ENCODE measurements around the gene GABARAPL2.
A peak's percentile ranks its signal among the peaks of the same experiment; 100 is the strongest.
"Not testable (repeated sequence)": the region's sequence is repeated elsewhere in the genome, so short reads cannot be mapped to it uniquely, and the experiment has no call there.

The GABARAPL2 gene

DNA sequence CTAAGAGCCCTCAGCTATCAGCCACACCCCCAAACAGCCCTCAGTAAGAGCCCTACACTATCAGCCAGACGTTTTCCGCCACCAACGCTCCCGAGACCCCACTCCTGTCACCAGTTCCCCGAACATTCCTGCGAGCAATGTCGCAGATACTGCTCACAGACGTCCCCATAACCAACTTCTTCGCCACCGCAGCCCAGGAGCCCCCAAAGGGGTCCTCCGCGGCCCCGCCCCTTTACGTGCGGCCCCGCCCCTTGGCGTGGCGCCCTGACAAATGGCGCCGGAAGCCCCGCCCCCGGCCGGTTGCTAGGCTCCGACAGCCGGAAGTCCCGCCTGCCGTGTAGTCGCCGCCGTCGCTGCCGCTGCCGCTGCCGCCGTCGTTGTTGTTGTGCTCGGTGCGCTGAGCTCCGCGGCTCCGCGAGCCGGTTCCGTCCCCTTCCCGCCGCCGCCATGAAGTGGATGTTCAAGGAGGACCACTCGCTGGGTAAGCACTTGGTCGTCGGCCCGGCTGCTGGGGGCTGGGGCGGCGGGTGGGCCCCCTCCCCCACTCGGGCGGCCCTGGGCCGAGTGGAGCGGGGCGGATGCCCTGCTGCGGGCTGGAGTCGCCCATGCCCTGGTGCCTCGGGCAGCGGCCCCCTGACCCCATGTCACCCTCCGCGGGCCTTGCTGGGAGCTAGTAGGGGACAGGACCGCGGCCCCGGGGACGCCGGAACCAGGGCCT, at the start of gene GABARAPL2:
Gene GABARAPL2, plus strand, starts transcription at position 340 of the 718 bp plus-strand sequence. Its CDS starts 108 bp downstream, at position 448.
- peak; percentile 81 to 86 (median 82) for DNase-seq (ENCODE audit: low read depth in 3 of 3)

DNA sequence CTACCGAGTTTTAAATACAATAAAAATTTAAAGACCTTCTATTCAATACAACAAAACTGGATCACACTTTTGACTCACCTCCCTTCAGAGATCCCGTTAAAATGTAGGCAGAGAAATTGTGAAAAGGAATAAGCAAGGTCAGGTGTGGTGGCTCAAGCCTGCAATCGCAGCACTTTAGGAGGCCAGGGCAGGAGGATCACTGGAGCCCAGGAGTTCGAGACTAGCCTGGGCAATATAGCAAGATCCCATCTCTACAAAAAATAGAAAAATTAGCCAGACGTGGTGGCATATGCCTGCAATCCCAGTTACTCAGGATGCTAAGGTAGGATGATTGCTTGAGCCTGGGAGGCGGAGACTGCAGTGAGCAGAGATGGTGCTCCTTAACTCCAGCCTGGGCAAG, 47.0 kb upstream of the GABARAPL2 start:
- no peak for DNase-seq (ENCODE audit: low read depth in 3 of 3)

- no peak for DNase-seq (ENCODE audit: low read depth in 3 of 3)
These were observed 40.0 kb upstream of the GABARAPL2 start for GRCh38 chr16:75526032-75526790.

GRCh38 chr16:75527825-75528299, 38.3 kb upstream of the GABARAPL2 start:
- no peak for DNase-seq (ENCODE audit: low read depth in 3 of 3)

DNA sequence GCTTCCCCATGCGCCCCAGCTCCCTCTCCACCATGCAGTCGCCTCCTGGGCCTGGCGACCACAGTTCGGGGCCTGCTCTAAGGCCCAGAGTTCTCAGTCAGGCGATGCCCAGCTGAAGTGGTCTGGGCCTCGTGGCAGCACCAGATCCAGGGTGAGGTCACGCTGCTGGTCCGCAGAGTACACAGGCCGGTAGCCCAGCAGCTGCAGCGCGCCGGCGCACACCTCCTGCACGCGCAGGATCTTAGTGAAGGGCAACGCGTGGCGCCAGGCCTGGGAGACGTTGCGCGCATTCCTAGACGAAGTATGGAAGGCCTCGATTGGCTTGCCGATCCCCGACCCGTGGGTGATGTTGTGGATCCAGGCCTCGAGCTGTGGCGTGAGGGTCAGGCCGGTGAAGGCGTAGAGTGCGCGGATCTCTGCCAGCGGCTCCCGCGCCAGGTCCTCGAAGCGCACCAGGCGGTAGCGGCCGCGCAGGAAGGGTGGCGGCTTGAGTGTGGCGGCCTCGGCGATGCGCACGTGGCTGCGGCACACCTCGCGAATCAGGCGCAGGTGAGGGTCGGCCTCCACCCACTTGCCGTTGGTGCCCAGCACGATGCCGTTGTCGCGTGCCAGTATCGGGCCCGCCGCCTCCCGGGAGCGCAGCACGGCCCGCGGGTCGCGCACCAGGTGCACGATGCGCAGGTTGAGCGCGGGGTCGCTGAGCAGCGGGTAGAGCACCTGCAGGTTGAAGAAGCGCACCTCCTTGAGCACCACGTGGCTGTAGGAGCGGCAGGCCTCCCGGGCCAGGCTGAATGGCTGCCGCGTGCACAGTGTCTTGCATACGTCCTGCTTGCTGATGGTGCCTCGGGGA, 36.9 kb upstream of the GABARAPL2 start:
- no peak for DNase-seq (ENCODE audit: low read depth in 3 of 3)

DNA sequence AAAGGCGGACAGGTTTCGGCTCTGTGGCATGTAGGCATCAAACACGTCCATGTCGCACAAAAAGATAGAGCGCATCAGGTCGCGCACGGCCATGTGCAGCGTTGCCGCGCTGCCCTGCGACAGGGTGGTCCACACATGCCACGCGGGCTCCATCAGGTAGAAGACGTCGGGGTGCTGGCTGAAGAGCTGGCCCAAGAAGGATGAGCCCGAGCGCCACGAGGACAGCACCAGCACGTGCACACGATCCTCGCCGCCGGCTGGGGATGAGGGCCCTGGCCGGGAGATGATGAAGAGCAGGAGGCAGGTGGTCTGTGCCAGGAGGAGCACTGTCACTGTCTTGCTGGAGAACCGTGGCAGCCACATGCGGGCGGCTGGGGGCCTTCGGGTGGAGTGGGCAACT, 36.2 kb upstream of the GABARAPL2 start:
- DNase-seq (ENCODE audit: low read depth in 3 of 3): no peak

GRCh38 chr16:75532142-75532765, 33.9 kb upstream of the GABARAPL2 start:
- DNase-seq (ENCODE audit: low read depth in 3 of 3): no peak

DNA sequence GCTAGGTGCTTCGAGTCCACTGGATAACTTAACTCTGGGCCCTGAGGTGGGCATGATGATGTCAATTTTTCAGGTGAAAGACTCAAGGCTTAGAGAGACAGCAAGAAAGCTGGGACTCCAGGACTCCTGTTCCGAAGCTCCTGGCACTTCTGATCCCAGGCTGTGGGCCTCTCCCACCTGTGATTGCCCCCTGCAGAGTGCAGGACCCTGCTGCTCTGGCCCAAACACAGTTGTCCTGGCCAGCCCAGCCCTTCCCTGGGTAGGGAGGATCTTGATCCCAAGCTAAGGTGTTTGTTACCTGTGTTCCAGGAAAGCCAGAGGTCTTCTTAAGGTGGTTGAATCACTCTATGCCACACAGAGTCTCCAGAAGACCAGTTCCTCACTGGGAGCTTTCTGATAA, 33.4 kb upstream of the GABARAPL2 start:
- no peak for DNase-seq (ENCODE audit: low read depth in 3 of 3)

DNA sequence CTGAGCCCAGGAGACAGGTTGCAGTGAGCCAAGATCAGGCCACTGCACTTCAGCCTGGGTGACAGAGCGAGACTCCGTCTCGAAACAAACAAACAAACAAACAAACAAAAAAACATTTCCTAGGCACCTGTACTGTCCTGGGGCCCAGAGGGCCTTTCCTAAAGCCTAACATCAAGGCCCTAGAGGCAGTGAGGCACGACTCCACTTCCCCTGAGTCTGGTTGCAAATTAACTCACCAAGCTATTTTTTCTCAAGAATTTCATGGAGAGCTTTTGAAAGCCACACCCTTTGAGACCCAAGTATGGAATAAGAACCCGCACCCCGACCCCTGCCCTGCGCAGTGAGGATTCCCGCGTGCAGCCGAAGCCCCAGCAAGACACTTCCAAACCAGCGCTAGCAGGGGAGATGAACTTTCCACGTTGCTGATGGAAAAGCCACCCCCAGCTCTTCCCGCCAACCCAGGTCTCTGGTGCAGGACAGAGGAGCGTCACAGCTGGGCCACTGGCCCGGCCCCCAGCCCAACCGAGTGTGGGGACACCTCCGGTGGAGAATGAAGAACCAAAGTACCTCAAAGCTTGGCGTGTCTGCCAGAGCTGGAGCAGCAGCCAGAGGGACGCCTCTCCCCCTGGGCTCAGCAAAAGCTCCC, 31.5 kb upstream of the GABARAPL2 start:
- DNase-seq (ENCODE audit: low read depth in 3 of 3): no peak

- no peak for DNase-seq (ENCODE audit: low read depth in 3 of 3)
These were observed 30.9 kb upstream of the GABARAPL2 start for GRCh38 chr16:75535211-75535843.

- DNase-seq (ENCODE audit: low read depth in 3 of 3): no peak
These were observed 30.3 kb upstream of the GABARAPL2 start, which contains the start of gene CHST5 for GRCh38 chr16:75535901-75536300. Gene CHST5 (minus strand): TSS chr16:75536108. CDS start chr16:75530384, 5,724 bp downstream.

DNA sequence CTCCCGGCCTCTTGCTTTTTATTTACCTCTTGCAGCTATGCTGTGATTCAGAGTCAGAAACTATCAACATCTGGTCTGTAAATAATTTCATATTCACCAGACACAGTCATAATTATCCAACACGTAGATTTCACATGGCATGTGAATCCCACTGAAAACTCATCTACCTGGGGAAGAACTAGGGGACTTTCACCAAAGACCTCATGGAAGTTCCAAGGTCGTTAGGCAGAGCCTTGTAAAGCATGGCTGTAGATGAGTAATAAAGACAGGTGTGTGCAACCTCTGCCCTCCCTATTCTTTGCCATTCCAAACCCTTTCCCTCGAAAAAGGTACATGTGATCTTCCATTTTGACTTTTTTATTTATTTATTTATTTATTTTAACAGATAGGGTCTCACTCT, 28.4 kb upstream of the GABARAPL2 start:
- no peak for DNase-seq (ENCODE audit: low read depth in 3 of 3)

DNA sequence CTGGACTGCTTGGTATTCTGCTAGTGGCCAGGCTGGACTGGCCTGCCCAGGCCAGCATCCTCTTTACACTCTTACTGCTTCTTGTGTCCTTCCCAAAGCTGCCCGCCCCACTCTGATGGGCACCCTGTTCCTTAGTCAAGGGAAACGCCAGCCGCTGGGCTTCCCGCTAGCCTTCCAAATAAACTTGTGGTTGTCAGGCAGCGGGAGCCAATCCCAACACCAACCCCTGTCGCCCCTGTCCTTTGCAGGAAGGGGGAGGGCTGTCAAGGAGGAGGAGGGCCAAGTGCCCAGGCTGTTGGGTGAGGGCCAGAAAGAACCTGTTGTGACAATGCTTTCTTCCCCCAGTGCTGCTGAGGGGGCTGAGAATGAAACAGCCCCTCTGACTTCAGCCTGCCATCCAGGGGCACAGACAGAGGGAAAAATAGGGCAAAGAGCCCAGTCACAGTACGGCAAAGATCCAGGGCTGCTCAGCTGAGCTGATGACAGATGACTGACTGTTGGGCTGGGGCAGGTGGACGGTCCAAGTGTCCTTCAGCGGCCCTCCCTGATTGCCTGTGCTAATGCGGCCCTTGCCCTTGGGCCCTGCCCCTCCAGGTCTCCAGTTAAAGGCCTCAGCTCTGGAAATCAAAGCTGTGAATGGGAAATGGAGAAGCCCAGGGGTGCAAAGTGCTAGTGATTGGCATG, 27.2 kb upstream of the GABARAPL2 start:
- not testable (repeated sequence) for DNase-seq (ENCODE audit: low read depth in 3 of 3)

DNA sequence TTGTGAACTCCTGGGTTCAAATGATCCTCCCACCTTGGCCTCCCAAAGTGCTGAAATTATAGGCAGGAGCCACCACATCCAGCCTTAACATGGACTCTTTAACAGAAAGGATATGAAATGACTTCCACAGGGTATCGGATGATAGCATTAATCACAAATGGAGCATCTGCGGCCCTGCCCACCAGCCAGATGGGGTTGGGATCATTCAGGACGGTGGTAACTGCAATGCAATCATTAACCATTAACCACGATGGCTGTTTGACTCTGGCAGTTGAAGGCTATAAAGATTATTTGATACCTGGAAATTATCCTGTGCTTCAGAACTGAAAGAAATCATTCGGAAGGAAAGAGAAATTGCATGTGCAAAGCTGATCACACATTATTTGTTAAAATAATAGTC, 24.9 kb upstream of the GABARAPL2 start:
- DNase-seq (ENCODE audit: low read depth in 3 of 3): no peak

DNA sequence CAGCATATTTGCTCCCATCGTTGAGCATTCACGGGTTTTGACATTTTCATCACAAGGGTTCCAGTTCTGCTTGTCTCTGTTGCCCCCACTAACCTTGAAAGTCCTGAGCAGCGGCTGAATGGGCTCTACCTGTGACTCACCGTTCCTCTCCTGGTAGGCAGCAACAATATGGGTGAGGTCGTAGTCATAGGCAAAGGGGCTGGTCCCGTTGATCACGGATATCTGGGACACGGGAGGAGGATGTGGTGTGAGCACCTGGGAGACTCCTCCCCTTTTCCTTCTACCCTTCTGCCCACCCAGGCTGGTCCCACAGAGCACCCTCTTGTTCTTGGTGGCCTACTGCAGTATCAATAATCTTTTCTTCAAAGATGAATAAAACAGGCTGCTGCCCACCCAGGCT, 23.7 kb upstream of the GABARAPL2 start:
- not testable (repeated sequence) for DNase-seq (ENCODE audit: low read depth in 3 of 3)

- DNase-seq (ENCODE audit: low read depth in 3 of 3): not testable (repeated sequence)
These were observed 20.3 kb upstream of the GABARAPL2 start for GRCh38 chr16:75545879-75546278.

- DNase-seq (ENCODE audit: low read depth in 3 of 3): no peak
These were observed 19.9 kb upstream of the GABARAPL2 start for GRCh38 chr16:75546293-75546692.

- not testable (repeated sequence) for DNase-seq (ENCODE audit: low read depth in 3 of 3)
These were observed 17.7 kb upstream of the GABARAPL2 start for GRCh38 chr16:75548456-75548855.

DNA sequence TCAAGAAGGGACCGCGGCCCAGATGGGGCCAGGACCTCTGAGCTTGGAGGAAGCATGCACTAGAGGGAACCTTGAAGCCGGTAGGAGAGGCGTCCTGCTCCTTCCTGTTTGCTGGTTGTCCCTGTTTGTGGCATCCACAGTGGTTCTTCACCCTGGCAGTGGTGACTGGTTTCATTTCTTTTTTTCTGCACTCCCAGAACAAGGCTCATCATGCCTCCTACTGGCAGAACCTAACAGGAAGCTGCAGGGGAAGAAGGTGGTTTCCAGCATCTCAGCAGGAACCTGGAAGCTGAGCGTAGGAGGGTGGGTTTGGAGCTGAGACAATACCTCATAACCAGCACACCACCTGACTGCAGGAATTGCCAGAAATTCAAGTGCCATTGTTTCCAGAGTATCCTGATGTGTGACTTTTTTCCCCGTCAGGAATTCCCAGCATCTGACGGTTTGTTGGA, 15.9 kb upstream of the GABARAPL2 start:
- no peak for DNase-seq (ENCODE audit: low read depth in 3 of 3)

- no peak for DNase-seq (ENCODE audit: low read depth in 3 of 3)
These were observed 13.2 kb upstream of the GABARAPL2 start for GRCh38 chr16:75552951-75553350.
